HG02981 (cell line): Measurements from ENCODE around the gene GLIPR2.
"Not testable (repeated sequence)": the region's sequence is repeated elsewhere in the genome, so short reads cannot be mapped to it uniquely, and the experiment has no call there.

Experiments
- ATAC-seq: cut with Tn5 transposase; IDR thresholded peaks from one replicate; pipeline ENCODE4 v1.9.1; 2021; ENCODE audit warnings: mild to moderate bottlenecking, moderate library complexity; ENCODE audit not compliant: unreplicated experiment

The GLIPR2 gene

GRCh38 chr9:36143245-36143641, 6.7 kb downstream of the GLIPR2 start:
- ATAC-seq = no peak

GRCh38 chr9:36144309-36145232, 8.0 kb downstream of the GLIPR2 start:
- no peak for ATAC-seq

- no peak for ATAC-seq
These were observed 9.4 kb downstream of the GLIPR2 start for GRCh38 chr9:36145970-36146369.

GRCh38 chr9:36146651-36147050, 10.1 kb downstream of the GLIPR2 start:
- ATAC-seq = no peak

GRCh38 chr9:36147441-36148175, 11.1 kb downstream of the GLIPR2 start:
- no peak for ATAC-seq

- no peak for ATAC-seq
These were observed 11.9 kb downstream of the GLIPR2 start for GRCh38 chr9:36148311-36149051.

- no peak for ATAC-seq
These were observed 12.7 kb downstream of the GLIPR2 start for GRCh38 chr9:36149197-36149596.

- ATAC-seq = no peak
These were observed 14.2 kb downstream of the GLIPR2 start for GRCh38 chr9:36150574-36151315.

- peak; percentile 86 for ATAC-seq
These were observed 15.0 kb downstream of the GLIPR2 start for GRCh38 chr9:36151316-36152210.

- no peak for ATAC-seq
These were observed 16.4 kb downstream of the GLIPR2 start for GRCh38 chr9:36152741-36153438.

- ATAC-seq = no peak
These were observed 17.2 kb downstream of the GLIPR2 start for GRCh38 chr9:36153746-36154145.

- no peak for ATAC-seq
These were observed 17.9 kb downstream of the GLIPR2 start for GRCh38 chr9:36154331-36154952.

GRCh38 chr9:36156116-36156515, 19.6 kb downstream of the GLIPR2 start:
- ATAC-seq = no peak

- ATAC-seq = no peak
These were observed 21.6 kb downstream of the GLIPR2 start for GRCh38 chr9:36158122-36158521.

GRCh38 chr9:36158917-36159316, 22.4 kb downstream of the GLIPR2 start:
- no peak for ATAC-seq

- ATAC-seq = not testable (repeated sequence)
These were observed 23.0 kb downstream of the GLIPR2 start for GRCh38 chr9:36159509-36159908.

- not testable (repeated sequence) for ATAC-seq
These were observed 23.6 kb downstream of the GLIPR2 start for GRCh38 chr9:36160126-36160525.

- no peak for ATAC-seq
These were observed 24.7 kb downstream of the GLIPR2 start for GRCh38 chr9:36161187-36161586.
